A549 (cell line): ENCODE measurements around the gene CPSF7. TPM values are rescaled to one million over a fixed set of nuclear protein-coding genes. Genes with fewer than 3 reads are reported as not detected.

ENCODE experiments used
- ATAC-seq, 2 experiments: fragments of 200-7000 bp in 1 of 2; fragments of >200 bp in 1 of 2; cut with Nextera tagmentation in 1 of 2; cut with Tn5 transposase in 1 of 2; 3 replicates each; pipeline versions ENCODE4 v1.8.0 to v1.9.1; 2018 to 2020; ENCODE audit warnings: mild to moderate bottlenecking in 1 of 2, moderate library complexity in 1 of 2
- CTCF ChIA-PET: fragments of 300-600 bp; sonication (Branson Sonifier 250); formaldehyde crosslinking; extraction: SDS; loops from one replicate; lab custom pipeline; 2021; ENCODE audit warnings: antibody characterized with exemption, inconsistent platforms; lab: Yijun Ruan, JAX
- POLR2A ChIA-PET: fragments of 350-600 bp; formaldehyde crosslinking; extraction: SDS; loops from one replicate; lab custom pipeline; 2021; ENCODE audit warnings: antibody characterized with exemption, inconsistent platforms; lab: Yijun Ruan, JAX
- DNase-seq, 2 experiments: peaks; one replicate each; pipeline versions ENCODE4 v3.0.0 to v3.0.0-alpha.2; 2011 to 2016; ENCODE audit warnings: low read depth in 1 of 2, low spot score in 1 of 2
- FAIRE-seq: peaks from 2 replicates; lab custom pipeline; 2011; peaks lifted over from hg19 to GRCh38; lab: Jason Lieb, UNC
- H3K27ac ChIP-seq, 2 experiments: fragments of >200 bp; sonication (Bioruptor Twin); formaldehyde crosslinking; 3 replicates each; pipeline ENCODE4 v1.5.1; 2016 to 2017
- H3K4me1 ChIP-seq: fragments of >200 bp; sonication (Bioruptor Twin); formaldehyde crosslinking; 3 replicates; pipeline ENCODE4 v1.6.1; 2016
- H3K4me2 ChIP-seq: fragments of >200 bp; sonication (Bioruptor Twin); formaldehyde crosslinking; 3 replicates; pipeline ENCODE4 v1.6.1; 2016
- H3K4me3 ChIP-seq: fragments of >200 bp; sonication (Bioruptor Twin); formaldehyde crosslinking; 3 replicates; pipeline ENCODE4 v1.5.1; 2016
- H3K9me3 ChIP-seq: fragments of >200 bp; sonication (Bioruptor Twin); formaldehyde crosslinking; 3 replicates; pipeline ENCODE4 v1.6.1; 2016
- BHLHE40 ChIP-seq: IDR thresholded peaks from 2 replicates; pipeline ENCODE4 v1.6.1; 2012; ENCODE audit warnings: low read depth, low read length, inconsistent platforms
- CBX2 ChIP-seq: fragments of 200-600 bp; sonication (generic); IDR thresholded peaks from 2 replicates; pipeline ENCODE4 v1.6.1; 2016; ENCODE audit warnings: low read depth, mild to moderate bottlenecking, borderline replicate concordance
- CBX8 ChIP-seq: fragments of 200-600 bp; sonication (generic); IDR thresholded peaks from 2 replicates; pipeline ENCODE4 v1.6.1; 2016
- CHD2 ChIP-seq: fragments of 150-350 bp; IDR thresholded peaks from 2 replicates; pipeline ENCODE4 v1.6.1; 2014; ENCODE audit warnings: low read length; ENCODE audit not compliant: partially characterized antibody
- EHF ChIP-seq: fragments of 250-450 bp; sonication (Bioruptor Pico); IDR thresholded peaks from 2 replicates; pipeline ENCODE4 v1.5.0; 2020; ENCODE audit warnings: mild to moderate bottlenecking
- EHMT2 ChIP-seq: fragments of 200-600 bp; sonication (generic); IDR thresholded peaks from 2 replicates; pipeline ENCODE4 v1.6.1; 2016; ENCODE audit warnings: antibody characterized with exemption, low read depth, mild to moderate bottlenecking, moderate library complexity
- FOSB ChIP-seq: fragments of 250-450 bp; sonication (Bioruptor Pico); IDR thresholded peaks from 2 replicates; pipeline ENCODE4 v1.5.0; 2020; ENCODE audit warnings: mild to moderate bottlenecking, moderate library complexity
- FOSL2 ChIP-seq, 2 experiments: fragments of 450-650 bp in 1 of 2; fragments of >200 bp in 1 of 2; sonication (Bioruptor Twin) in 1 of 2; formaldehyde crosslinking; IDR thresholded peaks; 2 replicates each; pipeline versions ENCODE4 v1.5.0 to v1.6.1; 2016 to 2020; ENCODE audit warnings: mild to moderate bottlenecking in 1 of 2, moderate library complexity in 1 of 2
- HEYL ChIP-seq: fragments of 250-450 bp; sonication (Bioruptor Pico); IDR thresholded peaks from 2 replicates; pipeline ENCODE4 v1.8.0; 2021; ENCODE audit warnings: mild to moderate bottlenecking, moderate library complexity
- HOXA7 ChIP-seq: fragments of 250-450 bp; sonication (Bioruptor Pico); IDR thresholded peaks from 2 replicates; pipeline ENCODE4 v1.5.0; 2020; ENCODE audit warnings: mild to moderate bottlenecking, moderate library complexity
- HOXB13 ChIP-seq: fragments of 250-450 bp; sonication (Bioruptor Pico); IDR thresholded peaks from 2 replicates; pipeline ENCODE4 v1.5.0; 2020; ENCODE audit warnings: low read depth, mild to moderate bottlenecking, moderate library complexity
- HOXB5 ChIP-seq: fragments of 250-450 bp; sonication (Bioruptor Pico); IDR thresholded peaks from 2 replicates; pipeline ENCODE4 v1.5.0; 2020; ENCODE audit warnings: mild to moderate bottlenecking, moderate library complexity
- MAFK ChIP-seq: fragments of 450-650 bp; IDR thresholded peaks from 2 replicates; pipeline ENCODE4 v1.6.1; 2014; ENCODE audit not compliant: partially characterized antibody
- NFE2L2 ChIP-seq: fragments of 150-350 bp; conservative IDR thresholded peaks from 2 replicates; pipeline ENCODE4 v1.6.1; 2014; ENCODE audit warnings: low read length
- NR3C1 ChIP-seq: fragments of >200 bp; sonication (Bioruptor Twin); formaldehyde crosslinking; IDR thresholded peaks from 3 replicates; pipeline ENCODE4 v1.6.1; 2017
- POLR2A ChIP-seq: IDR thresholded peaks from 2 replicates; pipeline ENCODE4 v1.6.1; 2012; ENCODE audit warnings: mild to moderate bottlenecking, low read length
- POLR2AphosphoS2 ChIP-seq: conservative IDR thresholded peaks from 2 replicates; pipeline ENCODE4 v1.6.1; 2012; ENCODE audit warnings: low read length, improper control_type of control experiment, inconsistent platforms
- RAD21 ChIP-seq, 2 experiments: fragments of >200 bp in 1 of 2; sonication (Bioruptor Twin) in 1 of 2; formaldehyde crosslinking in 1 of 2; IDR thresholded peaks in 1 of 2; conservative IDR thresholded peaks in 1 of 2; 2 replicates in 1 of 2; 3 replicates in 1 of 2; pipeline ENCODE4 v1.6.1; 2012 to 2018; ENCODE audit warnings: inconsistent platforms in 1 of 2
- RCOR1 ChIP-seq: fragments of 150-350 bp; IDR thresholded peaks from 2 replicates; pipeline ENCODE4 v1.6.1; 2014; ENCODE audit warnings: antibody characterized with exemption, low read length, low read depth
- RFX5 ChIP-seq: fragments of 450-650 bp; IDR thresholded peaks from 2 replicates; pipeline ENCODE4 v1.7.1; 2014; ENCODE audit warnings: antibody characterized with exemption, mild to moderate bottlenecking, moderate library complexity
- SREBF2 ChIP-seq: fragments of 450-650 bp; IDR thresholded peaks from 2 replicates; pipeline ENCODE4 v1.6.1; 2014; ENCODE audit warnings: mild to moderate bottlenecking, moderate library complexity
- TFCP2L1 ChIP-seq: fragments of 250-450 bp; sonication (Bioruptor Pico); IDR thresholded peaks from 2 replicates; pipeline ENCODE4 v1.5.0; 2021; ENCODE audit warnings: mild to moderate bottlenecking
- ZC3H11A ChIP-seq: fragments of 450-650 bp; IDR thresholded peaks from 2 replicates; pipeline ENCODE4 v1.6.1; 2014; ENCODE audit warnings: antibody characterized with exemption, mild to moderate bottlenecking
- ZFP36 ChIP-seq: fragments of 450-650 bp; IDR thresholded peaks from 2 replicates; pipeline ENCODE4 v1.6.1; 2014; ENCODE audit warnings: borderline replicate concordance; ENCODE audit not compliant: partially characterized antibody
- ZSCAN20 ChIP-seq: fragments of 250-450 bp; sonication (Bioruptor Pico); IDR thresholded peaks from 2 replicates; pipeline ENCODE4 v1.8.0; 2022; ENCODE audit warnings: mild to moderate bottlenecking, moderate library complexity
- whole genome bisulfite sequencing: methylation state at CpG from one replicate; pipeline ENCODE4 v1.1.6; 2017; ENCODE audit errors: missing lambda C conversion rate; 5-methylcytosine and 5-hydroxymethylcytosine counted together
- polyA plus RNA-seq, 4 experiments: library from polyadenylated mRNA; depleted of rRNA in 3 of 4; stranded (reverse); fragments of >200 nt; fragmentation: RNase III in 1 of 4; extraction: RNeasy Plus Mini Kit Qiagen cat#74134 plus additional on column Dnase treatment in 1 of 4; gene quantifications; 2 replicates in 3 of 4; 3 replicates in 1 of 4; pipeline ENCODE4 v1.2.3, GENCODE V29; 2011 to 2017
- TF ChIP-seq, protein P1 (sequence below): fragments of 150-350 bp; IDR thresholded peaks from 2 replicates; pipeline ENCODE4 v1.6.1; 2014; ENCODE audit warnings: low read depth, mild to moderate bottlenecking, low read length
- TF ChIP-seq, protein P2 (sequence below): IDR thresholded peaks from 2 replicates; pipeline ENCODE4 v1.6.1; 2012
- TF ChIP-seq, protein P3 (sequence below): fragments of >200 bp; sonication (Bioruptor Twin); formaldehyde crosslinking; IDR thresholded peaks from 3 replicates; pipeline ENCODE4 v1.5.1; 2016
- TF ChIP-seq, protein P4 (sequence below): fragments of 250-450 bp; sonication (Bioruptor Pico); IDR thresholded peaks from 2 replicates; pipeline ENCODE4 v1.5.0; 2021; ENCODE audit warnings: mild to moderate bottlenecking, moderate library complexity, borderline replicate concordance
- TF ChIP-seq, protein P5 (sequence below): fragments of >200 bp; sonication (Bioruptor Twin); formaldehyde crosslinking; IDR thresholded peaks from 2 replicates; pipeline ENCODE4 v1.6.1; 2016

CPSF7 gene
- polyA plus RNA-seq, 2 of the 4 experiments (the other 2 are of a cell fraction): 56.7 to 62.9 TPM

DNA sequence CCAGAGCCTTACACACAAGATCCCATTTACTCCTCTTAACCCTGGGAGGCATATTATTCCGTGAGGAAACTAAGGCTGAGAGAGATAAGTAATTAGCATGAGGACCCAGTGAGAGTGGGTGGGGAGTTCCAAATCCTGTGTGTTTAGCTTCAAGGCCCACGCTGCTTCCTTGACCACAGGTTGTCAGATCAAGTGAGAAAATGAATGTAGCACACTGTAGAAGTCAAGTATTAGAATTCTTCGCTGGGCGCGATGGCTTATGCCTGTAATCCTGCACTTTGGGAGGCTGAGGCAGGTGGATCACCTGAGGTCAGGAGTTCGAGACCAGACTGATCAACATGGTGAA lies 71.9 kb downstream of the CPSF7 start:
- POLR2A ChIA-PET: no interaction called here
- no peak for ATAC-seq
- CTCF ChIA-PET: interaction anchor here (1.2 to 33.1 kb wide), 4 partner anchors 9 to 28 kb away, joined by 4 to 521 read pairs (median 188); partner anchors contain the start of genes DDB1, TKFC and TMEM216
- TF ChIP-seq BHLHE40 (no peak), NR3C1 (no peak), HOXA7 (CRISPR knock-in tag) (no peak), FOSL2 (IDR thresholded peaks at IDR 0.05) (no peak), FOSL2 (CRISPR knock-in tag; IDR thresholded peaks at IDR 0.05) (no peak), ZSCAN20 (no peak), HOXB5 (no peak), POLR2AphosphoS2 (no peak), EHF (CRISPR knock-in tag) (no peak), RAD21 (conservative IDR thresholded peaks at IDR 0.05 in 1 of 2, IDR thresholded peaks at IDR 0.05 in 1 of 2) (no peak), CBX8 (no peak), ZFP36 (no peak), HEYL (CRISPR knock-in tag) (no peak), CHD2 (no peak)
- TF ChIP-seq, protein P1, sequence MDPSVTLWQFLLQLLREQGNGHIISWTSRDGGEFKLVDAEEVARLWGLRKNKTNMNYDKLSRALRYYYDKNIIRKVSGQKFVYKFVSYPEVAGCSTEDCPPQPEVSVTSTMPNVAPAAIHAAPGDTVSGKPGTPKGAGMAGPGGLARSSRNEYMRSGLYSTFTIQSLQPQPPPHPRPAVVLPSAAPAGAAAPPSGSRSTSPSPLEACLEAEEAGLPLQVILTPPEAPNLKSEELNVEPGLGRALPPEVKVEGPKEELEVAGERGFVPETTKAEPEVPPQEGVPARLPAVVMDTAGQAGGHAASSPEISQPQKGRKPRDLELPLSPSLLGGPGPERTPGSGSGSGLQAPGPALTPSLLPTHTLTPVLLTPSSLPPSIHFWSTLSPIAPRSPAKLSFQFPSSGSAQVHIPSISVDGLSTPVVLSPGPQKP: no peak
- TF ChIP-seq, protein P2, sequence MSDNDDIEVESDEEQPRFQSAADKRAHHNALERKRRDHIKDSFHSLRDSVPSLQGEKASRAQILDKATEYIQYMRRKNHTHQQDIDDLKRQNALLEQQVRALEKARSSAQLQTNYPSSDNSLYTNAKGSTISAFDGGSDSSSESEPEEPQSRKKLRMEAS: no peak
- TF ChIP-seq, protein P3, sequence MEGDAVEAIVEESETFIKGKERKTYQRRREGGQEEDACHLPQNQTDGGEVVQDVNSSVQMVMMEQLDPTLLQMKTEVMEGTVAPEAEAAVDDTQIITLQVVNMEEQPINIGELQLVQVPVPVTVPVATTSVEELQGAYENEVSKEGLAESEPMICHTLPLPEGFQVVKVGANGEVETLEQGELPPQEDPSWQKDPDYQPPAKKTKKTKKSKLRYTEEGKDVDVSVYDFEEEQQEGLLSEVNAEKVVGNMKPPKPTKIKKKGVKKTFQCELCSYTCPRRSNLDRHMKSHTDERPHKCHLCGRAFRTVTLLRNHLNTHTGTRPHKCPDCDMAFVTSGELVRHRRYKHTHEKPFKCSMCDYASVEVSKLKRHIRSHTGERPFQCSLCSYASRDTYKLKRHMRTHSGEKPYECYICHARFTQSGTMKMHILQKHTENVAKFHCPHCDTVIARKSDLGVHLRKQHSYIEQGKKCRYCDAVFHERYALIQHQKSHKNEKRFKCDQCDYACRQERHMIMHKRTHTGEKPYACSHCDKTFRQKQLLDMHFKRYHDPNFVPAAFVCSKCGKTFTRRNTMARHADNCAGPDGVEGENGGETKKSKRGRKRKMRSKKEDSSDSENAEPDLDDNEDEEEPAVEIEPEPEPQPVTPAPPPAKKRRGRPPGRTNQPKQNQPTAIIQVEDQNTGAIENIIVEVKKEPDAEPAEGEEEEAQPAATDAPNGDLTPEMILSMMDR: no peak
- no peak overlapping the region for H3K4me3 ChIP-seq
- H3K9me3 ChIP-seq: no peaks in the 10 kb centered on the region
- WGBS: 95% methylated on average over 6 of the region's 6 CpGs
- no peak overlapping the region for H3K27ac ChIP-seq
- H3K4me1 ChIP-seq: peaks cover 8% of the 10 kb centered on the region; the same call in 1 of the 3 replicates
- no peak for DNase-seq
- FAIRE-seq: no peak
- no peak overlapping the region for H3K4me2 ChIP-seq

DNA sequence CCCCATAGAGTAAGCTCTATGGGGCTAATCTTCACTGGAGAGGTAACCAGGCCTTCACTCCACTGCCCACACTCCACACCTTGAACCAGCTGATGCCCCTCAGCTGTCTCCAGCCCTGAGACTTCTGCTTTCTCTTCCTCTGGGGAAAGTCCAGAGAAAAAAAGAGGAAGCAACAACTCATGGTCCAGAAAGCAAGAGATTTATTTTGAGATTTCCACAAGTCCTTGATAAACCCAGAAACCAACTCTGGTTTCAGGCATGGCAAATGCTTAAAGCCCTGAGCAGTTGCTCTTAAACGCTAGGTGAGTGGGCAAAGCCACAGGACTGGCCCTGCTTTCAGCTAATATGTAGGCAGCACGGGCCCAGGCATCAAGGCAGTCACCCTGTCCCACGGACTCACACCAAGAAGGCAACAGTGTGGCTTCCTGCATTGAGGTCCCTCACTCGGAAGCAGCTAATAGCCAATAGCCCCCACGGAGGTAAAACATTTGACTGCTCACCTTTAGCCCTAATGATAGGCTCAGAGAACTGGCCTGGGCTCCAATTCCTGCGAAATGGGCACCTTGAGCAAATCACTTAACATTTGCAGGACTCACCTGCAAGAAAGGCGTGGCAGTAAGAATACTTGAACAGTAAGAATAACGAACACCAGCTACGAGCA lies 72.4 kb downstream of the CPSF7 start:
- Histone ChIP-seq H3K4me1 (peaks cover 8% of the 10 kb centered on the region; the same call in 1 of the 3 replicates), H3K4me2 (no peak overlapping the region), H3K4me3 (no peak overlapping the region), H3K9me3 (no peaks in the 10 kb centered on the region), H3K27ac (no peak overlapping the region)
- POLR2A ChIA-PET: no interaction called here
- TF ChIP-seq RCOR1 (no peak), RFX5 (no peak), HOXB13 (CRISPR knock-in tag) (no peak), ZC3H11A (no peak), HEYL (CRISPR knock-in tag) (no peak)
- ATAC-seq (no peak), DNase-seq (no peak), FAIRE-seq (no peak)
- CTCF ChIA-PET: interaction anchor here (1.2 to 33.1 kb wide), 4 partner anchors 8 to 29 kb away, joined by 4 to 521 read pairs (median 188); partner anchors contain the start of genes DDB1, TKFC and TMEM216
- WGBS: 94% methylated on average over 9 of the region's 9 CpGs

DNA sequence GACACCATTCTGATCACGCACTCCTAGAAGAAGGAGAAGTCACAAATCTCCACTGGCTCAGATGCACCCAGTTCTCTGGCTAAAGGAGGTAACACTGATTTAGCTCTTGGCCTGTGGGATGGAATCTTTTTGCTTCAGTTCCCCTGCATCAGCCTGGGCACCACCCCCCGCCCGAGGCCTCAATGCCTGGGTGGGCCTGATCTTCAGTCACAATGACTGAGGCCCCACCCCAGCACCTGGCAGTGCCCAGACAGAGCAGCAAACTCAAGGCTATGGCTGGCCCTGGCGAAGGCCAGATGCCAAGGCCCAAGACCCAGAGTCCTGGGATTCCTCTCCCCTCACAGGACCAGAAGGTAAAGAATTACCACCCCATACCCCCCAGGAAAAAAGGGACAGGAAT lies 73.1 kb downstream of the CPSF7 start:
- ATAC-seq: no peak
- POLR2A ChIA-PET: no interaction called here
- no peak overlapping the region for H3K4me2 ChIP-seq
- WGBS: 94% methylated on average over 3 of the region's 4 CpGs
- FAIRE-seq: no peak
- no peak overlapping the region for H3K27ac ChIP-seq
- no peaks in the 10 kb centered on the region for H3K9me3 ChIP-seq
- peaks cover 8% of the 10 kb centered on the region; the same call in 1 of the 3 replicates for H3K4me1 ChIP-seq
- no peak for DNase-seq
- CTCF ChIA-PET: interaction anchor here (1.3 to 33.1 kb wide), 3 partner anchors 9 to 29 kb away, joined by 3 to 521 read pairs (median 368); partner anchors contain the start of genes DDB1, TKFC and TMEM216
- no peak overlapping the region for H3K4me3 ChIP-seq
- no peak for TF ChIP-seq HEYL (CRISPR knock-in tag)
- no peak for TF ChIP-seq EHMT2
- TF ChIP-seq FOSB (CRISPR knock-in tag): no peak
- TF ChIP-seq, protein P4, sequence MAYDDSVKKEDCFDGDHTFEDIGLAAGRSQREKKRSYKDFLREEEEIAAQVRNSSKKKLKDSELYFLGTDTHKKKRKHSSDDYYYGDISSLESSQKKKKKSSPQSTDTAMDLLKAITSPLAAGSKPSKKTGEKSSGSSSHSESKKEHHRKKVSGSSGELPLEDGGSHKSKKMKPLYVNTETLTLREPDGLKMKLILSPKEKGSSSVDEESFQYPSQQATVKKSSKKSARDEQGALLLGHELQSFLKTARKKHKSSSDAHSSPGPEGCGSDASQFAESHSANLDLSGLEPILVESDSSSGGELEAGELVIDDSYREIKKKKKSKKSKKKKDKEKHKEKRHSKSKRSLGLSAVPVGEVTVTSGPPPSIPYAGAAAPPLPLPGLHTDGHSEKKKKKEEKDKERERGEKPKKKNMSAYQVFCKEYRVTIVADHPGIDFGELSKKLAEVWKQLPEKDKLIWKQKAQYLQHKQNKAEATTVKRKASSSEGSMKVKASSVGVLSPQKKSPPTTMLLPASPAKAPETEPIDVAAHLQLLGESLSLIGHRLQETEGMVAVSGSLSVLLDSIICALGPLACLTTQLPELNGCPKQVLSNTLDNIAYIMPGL (CRISPR knock-in tag): no peak
- no peak for TF ChIP-seq MAFK
- TF ChIP-seq CBX2: no peak
- TF ChIP-seq NFE2L2: no peak
- no peak for TF ChIP-seq ZSCAN20
- TF ChIP-seq CBX8: no peak
- no peak for TF ChIP-seq ZC3H11A
- TF ChIP-seq SREBF2: no peak
- TF ChIP-seq RAD21 (conservative IDR thresholded peaks at IDR 0.05 in 1 of 2, IDR thresholded peaks at IDR 0.05 in 1 of 2): no peak
- no peak for TF ChIP-seq TFCP2L1 (CRISPR knock-in tag)
- no peak for TF ChIP-seq POLR2A
- TF ChIP-seq, protein P5, sequence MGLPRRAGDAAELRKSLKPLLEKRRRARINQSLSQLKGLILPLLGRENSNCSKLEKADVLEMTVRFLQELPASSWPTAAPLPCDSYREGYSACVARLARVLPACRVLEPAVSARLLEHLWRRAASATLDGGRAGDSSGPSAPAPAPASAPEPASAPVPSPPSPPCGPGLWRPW: no peak
